Loucy (cell line): ENCODE data around the gene ANKRD33B.

Experiments
- CTCF ChIP-seq: fragments of 200-600 bp; sonication (generic); conservative IDR thresholded peaks from 2 replicates; pipeline ENCODE4 v1.5.1; 2014; ENCODE audit warnings: mild to moderate bottlenecking, antibody characterized with exemption, low read length
- EZH2phosphoT487 ChIP-seq: fragments of 200-600 bp; IDR thresholded peaks from 2 replicates; pipeline ENCODE4 v1.6.1; 2018; ENCODE audit warnings: antibody characterized with exemption, mild to moderate bottlenecking, moderate library complexity, borderline replicate concordance

GRCh38 chr5:10625700-10626472 is 62.0 kb downstream of the ANKRD33B start:
- TF ChIP-seq CTCF (no peak), EZH2phosphoT487 (no peak)
